Omental fat pad (tissue), 4 donors: ENCODE results near the gene BIN1. TPM values are rescaled to one million over a fixed set of nuclear protein-coding genes. Genes with fewer than 3 reads are reported as not detected.

ENCODE experiments used
- ATAC-seq: fragments of 150-250 bp; one replicate; pipeline ENCODE4 v1.9.1; 2016; ENCODE audit warnings: mild to moderate bottlenecking, moderate library complexity; ENCODE audit not compliant: low FRiP score
- DNase-seq: peaks from one replicate; pipeline ENCODE4 v3.0.0-alpha.2; 2019; ENCODE audit warnings: low spot score
- total RNA-seq, 4 donors: library from RNA; depleted of rRNA; stranded (reverse); fragments of >200 nt; gene quantifications; one replicate each; pipeline ENCODE4 v1.1.0, GENCODE V29; 2016
- TF ChIP-seq, protein P1 (sequence below), 3 donors: fragments of 450-650 bp; IDR thresholded peaks; one replicate each; pipeline ENCODE4 v1.5.1; 2016 to 2017; ENCODE audit warnings: antibody characterized with exemption in 3 of 3, mild to moderate bottlenecking in 3 of 3, moderate library complexity in 2 of 3

Gene BIN1, protein sequence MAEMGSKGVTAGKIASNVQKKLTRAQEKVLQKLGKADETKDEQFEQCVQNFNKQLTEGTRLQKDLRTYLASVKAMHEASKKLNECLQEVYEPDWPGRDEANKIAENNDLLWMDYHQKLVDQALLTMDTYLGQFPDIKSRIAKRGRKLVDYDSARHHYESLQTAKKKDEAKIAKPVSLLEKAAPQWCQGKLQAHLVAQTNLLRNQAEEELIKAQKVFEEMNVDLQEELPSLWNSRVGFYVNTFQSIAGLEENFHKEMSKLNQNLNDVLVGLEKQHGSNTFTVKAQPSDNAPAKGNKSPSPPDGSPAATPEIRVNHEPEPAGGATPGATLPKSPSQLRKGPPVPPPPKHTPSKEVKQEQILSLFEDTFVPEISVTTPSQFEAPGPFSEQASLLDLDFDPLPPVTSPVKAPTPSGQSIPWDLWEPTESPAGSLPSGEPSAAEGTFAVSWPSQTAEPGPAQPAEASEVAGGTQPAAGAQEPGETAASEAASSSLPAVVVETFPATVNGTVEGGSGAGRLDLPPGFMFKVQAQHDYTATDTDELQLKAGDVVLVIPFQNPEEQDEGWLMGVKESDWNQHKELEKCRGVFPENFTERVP
- 10 to 100 TPM; 64.2 to 78.5 (median 73.2) TPM for total RNA-seq

DNA sequence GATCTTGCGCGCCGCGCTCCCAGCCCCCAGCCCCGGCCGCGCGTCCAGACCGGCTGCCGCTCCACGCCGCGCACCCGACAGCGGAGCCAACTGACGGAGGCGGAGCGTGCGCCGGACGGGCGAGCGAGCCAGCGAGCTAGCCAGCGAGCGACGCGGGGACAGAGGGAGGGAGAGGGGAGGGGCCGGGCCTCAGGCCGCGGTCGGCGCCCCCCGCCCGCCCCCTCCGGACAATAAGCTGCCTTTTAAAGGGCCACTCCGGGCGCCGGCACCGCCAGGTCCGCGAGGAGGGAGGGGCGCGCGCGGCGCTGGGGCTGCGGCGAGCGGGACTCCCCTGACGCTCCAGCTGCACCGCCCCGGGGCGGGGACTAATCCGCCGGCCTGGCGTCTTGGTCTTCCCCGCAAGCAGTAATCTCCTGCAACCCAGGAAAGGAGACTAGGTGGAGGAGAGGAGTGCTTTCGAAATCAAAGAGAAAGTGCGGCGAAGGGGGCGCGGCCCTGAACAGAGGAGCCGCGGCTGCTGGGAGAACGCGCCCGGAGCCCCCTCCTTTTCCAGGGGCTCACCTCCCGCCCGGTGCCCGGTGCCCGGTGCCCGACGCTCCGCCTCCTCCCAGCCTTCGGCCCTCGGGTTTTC, at the start of gene BIN1:
Gene BIN1, minus strand, starts transcription at position 164 of the 631 bp plus-strand sequence. CDS start 211 bp downstream, outside the sequence.
- DNase-seq (peak; percentile 52), ATAC-seq (peak; percentile 95)
- TF ChIP-seq, protein P1, sequence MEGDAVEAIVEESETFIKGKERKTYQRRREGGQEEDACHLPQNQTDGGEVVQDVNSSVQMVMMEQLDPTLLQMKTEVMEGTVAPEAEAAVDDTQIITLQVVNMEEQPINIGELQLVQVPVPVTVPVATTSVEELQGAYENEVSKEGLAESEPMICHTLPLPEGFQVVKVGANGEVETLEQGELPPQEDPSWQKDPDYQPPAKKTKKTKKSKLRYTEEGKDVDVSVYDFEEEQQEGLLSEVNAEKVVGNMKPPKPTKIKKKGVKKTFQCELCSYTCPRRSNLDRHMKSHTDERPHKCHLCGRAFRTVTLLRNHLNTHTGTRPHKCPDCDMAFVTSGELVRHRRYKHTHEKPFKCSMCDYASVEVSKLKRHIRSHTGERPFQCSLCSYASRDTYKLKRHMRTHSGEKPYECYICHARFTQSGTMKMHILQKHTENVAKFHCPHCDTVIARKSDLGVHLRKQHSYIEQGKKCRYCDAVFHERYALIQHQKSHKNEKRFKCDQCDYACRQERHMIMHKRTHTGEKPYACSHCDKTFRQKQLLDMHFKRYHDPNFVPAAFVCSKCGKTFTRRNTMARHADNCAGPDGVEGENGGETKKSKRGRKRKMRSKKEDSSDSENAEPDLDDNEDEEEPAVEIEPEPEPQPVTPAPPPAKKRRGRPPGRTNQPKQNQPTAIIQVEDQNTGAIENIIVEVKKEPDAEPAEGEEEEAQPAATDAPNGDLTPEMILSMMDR (IDR thresholded peaks at IDR 0.05), result no peak

DNA sequence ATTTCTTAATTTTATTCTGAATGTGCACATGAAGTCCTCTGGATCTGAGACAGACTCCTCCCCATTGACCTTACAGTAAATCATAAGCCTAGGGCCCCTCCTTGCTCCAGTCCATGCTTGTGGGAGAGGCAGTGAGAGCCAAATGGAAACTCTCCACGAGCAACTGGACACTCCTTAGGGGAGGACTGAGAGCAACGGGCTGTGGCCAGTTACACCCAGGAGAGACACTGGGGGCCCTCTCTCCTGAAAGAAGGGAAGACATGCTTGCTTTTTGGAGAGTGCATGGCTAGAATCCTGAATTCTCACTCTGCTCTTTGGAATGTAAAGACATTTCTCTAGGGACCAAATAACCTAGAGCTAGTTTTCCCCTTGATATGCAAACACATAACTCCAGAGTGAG, 49.0 kb upstream of the BIN1 start:
- peak; percentile 63 for ATAC-seq

DNA sequence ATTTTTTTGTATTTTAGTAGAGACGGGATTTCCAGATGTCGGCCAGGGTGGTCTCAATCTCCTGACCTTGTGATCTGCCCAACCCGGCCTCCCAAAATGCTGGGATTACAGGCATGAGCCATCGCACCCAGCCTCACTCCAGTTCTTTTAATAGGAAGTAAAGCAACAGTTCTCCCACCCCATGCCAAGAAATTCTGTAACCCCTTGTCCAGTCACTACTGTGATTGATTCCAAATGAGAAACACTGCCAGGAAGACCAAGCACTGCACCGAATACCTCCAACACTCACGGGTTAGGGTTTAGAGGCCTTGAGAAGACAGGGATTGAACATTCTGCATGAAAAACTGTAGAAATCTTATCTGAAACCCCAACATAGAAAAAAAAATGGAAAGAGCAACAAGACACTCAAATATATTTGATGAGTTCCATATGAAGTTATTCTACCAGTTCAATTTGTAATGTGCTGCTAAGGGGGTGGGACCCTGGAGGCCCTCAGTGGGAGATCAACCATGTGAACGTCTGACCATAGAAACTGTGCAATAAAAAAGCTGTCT, 48.2 kb upstream of the BIN1 start:
- TF ChIP-seq, protein P1 (IDR thresholded peaks at IDR 0.05), result no peak
- ATAC-seq (peak; percentile 70), DNase-seq (no peak)

More for the DNA sequence above, 49.0 kb upstream of the BIN1 start:
- no peak for DNase-seq
- TF ChIP-seq, protein P1 (IDR thresholded peaks at IDR 0.05), result no peak

DNA sequence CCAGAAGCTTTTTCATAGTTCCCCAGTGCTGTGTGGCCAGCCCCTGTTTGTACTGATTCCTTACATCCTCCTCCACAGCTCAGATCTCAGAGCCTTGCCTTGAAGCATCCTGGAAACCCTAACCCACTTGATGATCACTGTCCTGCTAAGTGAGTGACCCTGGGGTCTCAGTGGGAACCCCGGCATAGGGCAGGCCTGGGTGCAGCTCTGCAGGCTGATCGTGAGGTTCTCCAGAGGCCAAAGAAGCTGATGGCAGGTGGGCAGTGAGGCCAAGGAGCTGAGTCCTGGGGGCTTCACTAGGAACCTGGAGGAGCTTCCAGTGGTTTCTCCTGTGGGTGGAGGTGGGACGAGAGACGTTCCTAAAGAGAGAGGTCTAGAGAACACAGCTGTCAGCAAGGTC, 47.4 kb upstream of the BIN1 start:
- TF ChIP-seq, protein P1 (IDR thresholded peaks at IDR 0.05), result no peak
- DNase-seq (no peak), ATAC-seq (no peak)

DNA sequence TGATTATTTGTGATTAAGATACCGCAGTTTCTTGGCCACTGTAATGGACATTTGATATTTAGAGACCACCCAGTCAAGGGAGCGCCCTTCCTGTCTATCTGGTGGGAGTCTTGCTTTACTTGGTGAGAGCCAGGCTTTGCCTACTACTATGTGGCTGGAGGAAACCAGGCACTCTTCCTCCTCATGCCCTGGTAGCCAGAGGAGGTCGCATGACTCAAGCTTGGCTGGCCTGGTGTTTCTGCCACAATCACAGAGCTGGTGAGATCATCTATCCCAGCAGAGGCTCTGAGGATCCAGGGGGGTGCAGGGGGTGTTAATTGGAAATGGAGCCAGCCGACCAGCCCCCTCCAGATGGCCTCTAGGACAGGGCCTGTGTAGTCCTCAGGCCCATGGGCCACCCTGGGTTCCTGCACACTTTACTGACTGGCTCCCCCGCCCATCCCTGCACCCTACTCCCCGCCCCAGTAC, 46.8 kb upstream of the BIN1 start:
- TF ChIP-seq, protein P1 (IDR thresholded peaks at IDR 0.05), result no peak
- no peak for DNase-seq
- peak; percentile 82 for ATAC-seq

DNA sequence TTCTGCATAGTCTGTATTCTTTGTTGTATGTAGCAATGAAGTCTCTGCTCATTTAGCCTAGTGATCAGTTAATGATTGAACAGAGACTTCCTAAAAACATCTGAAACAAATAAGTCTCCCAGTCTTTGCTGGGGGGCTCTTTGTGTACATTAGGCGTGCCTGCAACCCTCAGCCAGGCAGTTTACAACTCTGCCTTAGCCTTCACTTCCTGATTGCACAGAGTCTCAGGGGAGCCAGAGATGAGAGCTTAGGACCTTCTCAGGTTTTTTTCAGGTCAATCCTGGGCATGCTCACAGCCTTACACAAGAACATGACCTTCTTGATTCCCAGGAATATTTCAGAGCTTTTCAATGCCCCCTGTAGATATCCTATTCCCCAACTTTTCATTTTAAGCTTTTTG, 44.0 kb upstream of the BIN1 start:
- ATAC-seq (no peak), DNase-seq (no peak)
- TF ChIP-seq, protein P1 (IDR thresholded peaks at IDR 0.05), result no peak
